Body of pancreas (tissue), 4 donors: ENCODE results near the gene MAGIX. TPM values are rescaled to one million over a fixed set of nuclear protein-coding genes. Genes with fewer than 3 reads are reported as not detected.
"Not testable (repeated sequence)": the region's sequence is repeated elsewhere in the genome, so short reads cannot be mapped to it uniquely, and the experiment has no call there.

ENCODE experiments used
- ATAC-seq: fragments of 150-250 bp; one replicate; pipeline ENCODE4 v1.9.1; 2016
- DNase-seq, 4 donors: peaks; one replicate each; pipeline ENCODE4 v3.0.0-alpha.2; 2019
- H3K27ac ChIP-seq, 4 donors: fragments of 200-600 bp; sonication (generic); 1 replicate in 3 of 4; 2 replicates in 1 of 4; pipeline versions ENCODE4 v1.5.1 to v1.6.1; 2016 to 2019; ENCODE audit warnings: mild to moderate bottlenecking in 1 of 4, mixed read lengths in 1 of 4, moderate library complexity in 1 of 4
- H3K27me3 ChIP-seq, 2 donors: fragments of 200-600 bp; sonication (generic); one replicate each; pipeline ENCODE4 v1.6.0; 2016; ENCODE audit warnings: mild to moderate bottlenecking in 1 of 2
- H3K36me3 ChIP-seq, 2 donors: fragments of 200-600 bp; sonication (generic); replicated peaks in 1 of 2; 2 replicates each; pipeline ENCODE4 v1.5.1; 2016; ENCODE audit warnings: low read depth in 2 of 2; ENCODE audit not compliant: insufficient read depth in 1 of 2
- H3K4me1 ChIP-seq: fragments of 200-600 bp; sonication (generic); one replicate; pipeline ENCODE4 v1.6.0; 2016
- H3K4me3 ChIP-seq, 2 donors: fragments of 200-600 bp; sonication (generic); 1 replicate in 1 of 2; 2 replicates in 1 of 2; pipeline ENCODE4 v1.5.1; 2016 to 2019
- H3K9me3 ChIP-seq, 3 donors: fragments of 200-600 bp; sonication (generic); 1 replicate in 2 of 3; 2 replicates in 1 of 3; pipeline ENCODE4 v1.5.1; 2016
- POLR2A ChIP-seq, 3 donors: fragments of 450-650 bp; IDR thresholded peaks; one replicate each; pipeline ENCODE4 v1.6.1; 2016; ENCODE audit warnings: antibody characterized with exemption in 3 of 3, mild to moderate bottlenecking in 2 of 3
- WGBS, 2 donors: methylation state at CpG; one replicate each; pipeline ENCODE4 v1.1.5; 2017; 5-methylcytosine and 5-hydroxymethylcytosine counted together
- intact Hi-C: fragments of 100-400 bp; cut with DNase I; formaldehyde crosslinking; loops from one replicate; pipeline ENCODE4 v1.15.1; 2023
- total RNA-seq, 2 donors: library from RNA; depleted of rRNA; stranded (reverse); fragments of >200 nt; gene quantifications; one replicate each; pipeline ENCODE4 v1.1.0, GENCODE V29; 2016
- TF ChIP-seq, protein P1 (sequence below), 7 experiments: fragments of 450-650 bp in 4 of 7; fragments of 200-600 bp in 3 of 7; sonication (generic) in 3 of 7; IDR thresholded peaks; one replicate each; pipeline ENCODE4 v1.5.1; 2016 to 2019; ENCODE audit warnings: antibody characterized with exemption in 7 of 7

The MAGIX gene
- total RNA-seq, 2 donors from 2014 or later, result 13.2 to 40.9 TPM

DNA sequence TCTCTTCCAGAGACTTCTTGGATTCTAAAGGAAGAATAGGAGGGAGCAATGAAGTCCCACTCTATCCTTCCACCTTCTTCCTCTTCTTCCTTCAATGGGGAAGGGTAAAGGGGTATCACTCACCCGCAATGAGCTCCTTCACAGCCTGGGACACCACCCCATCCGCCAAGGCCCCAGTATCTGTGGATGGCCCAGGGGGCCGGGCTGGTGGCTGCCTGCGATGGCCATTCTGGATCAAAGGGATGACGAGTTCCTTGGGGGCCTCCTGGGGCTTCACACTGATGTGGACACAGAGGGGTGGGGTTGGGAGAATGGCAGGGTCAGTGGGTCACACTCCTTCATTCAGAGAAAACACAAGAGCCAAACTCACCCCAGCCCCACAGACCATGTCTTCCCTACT is 40.1 kb upstream of the MAGIX start:
- ATAC-seq (no peak), DNase-seq (no peak)
- intact Hi-C loops, result no loop called here
- H3K27me3 ChIP-seq, result no peaks in the 10 kb centered on the region
- no peak for TF ChIP-seq POLR2A (IDR thresholded peaks at IDR 0.05)
- TF ChIP-seq, protein P1, sequence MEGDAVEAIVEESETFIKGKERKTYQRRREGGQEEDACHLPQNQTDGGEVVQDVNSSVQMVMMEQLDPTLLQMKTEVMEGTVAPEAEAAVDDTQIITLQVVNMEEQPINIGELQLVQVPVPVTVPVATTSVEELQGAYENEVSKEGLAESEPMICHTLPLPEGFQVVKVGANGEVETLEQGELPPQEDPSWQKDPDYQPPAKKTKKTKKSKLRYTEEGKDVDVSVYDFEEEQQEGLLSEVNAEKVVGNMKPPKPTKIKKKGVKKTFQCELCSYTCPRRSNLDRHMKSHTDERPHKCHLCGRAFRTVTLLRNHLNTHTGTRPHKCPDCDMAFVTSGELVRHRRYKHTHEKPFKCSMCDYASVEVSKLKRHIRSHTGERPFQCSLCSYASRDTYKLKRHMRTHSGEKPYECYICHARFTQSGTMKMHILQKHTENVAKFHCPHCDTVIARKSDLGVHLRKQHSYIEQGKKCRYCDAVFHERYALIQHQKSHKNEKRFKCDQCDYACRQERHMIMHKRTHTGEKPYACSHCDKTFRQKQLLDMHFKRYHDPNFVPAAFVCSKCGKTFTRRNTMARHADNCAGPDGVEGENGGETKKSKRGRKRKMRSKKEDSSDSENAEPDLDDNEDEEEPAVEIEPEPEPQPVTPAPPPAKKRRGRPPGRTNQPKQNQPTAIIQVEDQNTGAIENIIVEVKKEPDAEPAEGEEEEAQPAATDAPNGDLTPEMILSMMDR (IDR thresholded peaks at IDR 0.05), result no peak
- H3K9me3 ChIP-seq, result no peaks in the 10 kb centered on the region
- H3K4me1 ChIP-seq, result peaks cover 11% of the 10 kb centered on the region
- no peak overlapping the region for H3K27ac ChIP-seq
- H3K4me3 ChIP-seq, result no peak overlapping the region
- 62 to 80% methylated on average over 3 to 5 of the region's 5 CpGs for WGBS, 2 donors
- H3K36me3 ChIP-seq, result no peaks in the 10 kb centered on the region

DNA sequence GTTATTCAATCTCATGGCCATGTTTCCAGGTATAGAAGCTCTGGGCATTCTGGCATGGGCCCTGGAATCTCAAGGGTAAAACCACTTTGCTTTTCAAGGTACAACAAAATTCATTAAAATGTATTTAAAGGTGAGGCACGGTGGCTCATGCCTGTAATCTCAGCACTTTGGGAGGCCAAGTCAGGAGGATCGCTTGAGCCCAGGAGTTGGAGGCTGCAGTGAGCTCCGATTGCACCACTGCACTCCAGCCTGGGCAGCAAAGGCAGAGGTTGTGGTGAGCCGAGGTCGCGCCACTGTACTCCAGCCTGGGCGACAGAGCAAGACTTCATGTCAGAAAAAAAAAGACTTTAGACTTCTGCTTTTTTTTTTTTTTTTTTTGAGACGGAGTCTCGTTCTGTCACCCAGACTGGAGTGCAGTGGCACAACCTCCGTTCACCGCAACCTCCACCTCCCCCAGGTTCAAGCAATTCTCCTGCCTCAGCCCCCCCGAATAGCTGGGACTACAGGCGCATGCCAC is 34.8 kb upstream of the MAGIX start:
- not testable (repeated sequence) for ATAC-seq

DNA sequence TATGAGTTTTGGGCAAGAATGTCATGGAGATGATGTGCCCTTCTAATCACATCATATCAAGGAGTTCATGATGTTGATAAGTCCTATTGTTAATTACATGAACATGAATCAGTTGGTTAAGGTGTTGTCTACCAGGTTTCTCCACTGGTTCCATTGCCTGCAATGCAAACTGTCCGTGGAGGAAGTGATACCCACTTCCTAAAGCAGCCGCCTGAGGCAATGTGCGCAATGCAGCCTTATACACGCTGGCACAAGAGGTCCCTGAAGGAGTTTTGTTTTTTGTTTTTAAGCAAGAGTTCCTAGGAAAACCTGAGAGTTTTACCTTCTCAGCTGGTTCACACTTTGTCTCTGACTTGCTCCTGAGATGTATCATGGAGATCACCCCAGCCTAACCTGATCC is 33.1 kb upstream of the MAGIX start:
- 50 to 89% methylated on average over 4 of the region's 4 CpGs for WGBS, 2 donors
- H3K4me3 ChIP-seq, result no peak overlapping the region
- H3K36me3 ChIP-seq, result no peaks in the 10 kb centered on the region
- TF ChIP-seq POLR2A (IDR thresholded peaks at IDR 0.05), result no peak
- TF ChIP-seq, protein P1 (IDR thresholded peaks at IDR 0.05), result no peak
- H3K9me3 ChIP-seq, result no peaks in the 10 kb centered on the region
- DNase-seq (no peak), ATAC-seq (no peak)
- H3K27me3 ChIP-seq, result no peaks in the 10 kb centered on the region
- H3K27ac ChIP-seq, result no peak overlapping the region
- intact Hi-C loops, result no loop called here
- no peaks in the 10 kb centered on the region for H3K4me1 ChIP-seq

More for the DNA sequence above, 34.8 kb upstream of the MAGIX start:
- H3K4me1 ChIP-seq, H3K27ac ChIP-seq, DNase-seq, H3K9me3 ChIP-seq, H3K27me3 ChIP-seq, H3K4me3 ChIP-seq, H3K36me3 ChIP-seq, intact Hi-C loops: not testable (repeated sequence)
- WGBS, 2 donors, result 55 to 65% methylated on average over 4 to 13 of the region's 13 CpGs

DNA sequence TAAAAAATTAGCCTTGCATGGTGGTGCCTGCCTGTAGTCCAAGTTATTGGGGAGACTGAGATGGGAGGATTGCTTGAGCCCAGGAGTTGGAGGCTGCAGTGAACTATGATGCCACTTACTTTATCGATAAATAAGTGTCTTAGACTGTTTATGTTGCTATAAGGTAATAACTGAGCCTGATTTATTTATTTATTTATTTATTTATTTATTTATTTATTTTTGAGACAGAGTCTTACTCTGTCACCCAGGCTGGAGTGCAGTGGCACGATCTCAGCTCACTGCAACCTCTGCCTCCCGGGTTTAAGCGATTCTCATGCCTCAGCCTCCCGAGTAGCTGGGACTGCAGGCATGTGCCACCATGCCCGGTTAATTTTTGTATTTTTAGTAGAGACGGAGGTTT is 30.3 kb upstream of the MAGIX start:
- 93 to 99% methylated on average over 7 of the region's 7 CpGs for WGBS, 2 donors

DNA sequence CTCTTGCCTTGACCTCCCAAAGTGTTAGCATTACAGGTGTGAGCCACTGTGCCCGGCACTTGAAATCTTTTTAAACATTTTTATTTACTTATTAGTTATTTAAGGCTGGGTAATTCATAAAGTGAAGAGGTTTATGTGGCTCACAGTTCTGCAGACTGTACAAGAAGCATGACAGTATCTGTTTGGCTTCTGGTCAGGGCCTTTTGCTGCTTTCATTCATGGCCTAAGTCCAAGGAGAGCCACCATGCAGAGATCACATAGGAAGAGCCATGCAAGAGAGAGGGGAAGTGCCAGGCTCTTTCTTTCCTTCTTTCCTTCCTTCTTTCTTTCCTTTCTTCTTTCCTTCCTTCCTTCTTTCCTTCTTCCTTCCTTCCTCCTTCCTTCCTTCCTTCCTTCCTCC is 28.8 kb upstream of the MAGIX start:
- Histone ChIP-seq H3K9me3 (peaks cover 0 to under 1% (median 0%) of the 10 kb centered on the region in 3 donors), H3K27ac (no peak overlapping the region), H3K36me3 (no peaks in the 10 kb centered on the region), H3K4me3 (no peak overlapping the region), H3K4me1 (no peaks in the 10 kb centered on the region), H3K27me3 (no peaks in the 10 kb centered on the region)
- ATAC-seq (no peak), DNase-seq (no peak)
- intact Hi-C loops, result no loop called here
- WGBS, 2 donors, result 100% methylated on average over 1 of the region's 1 CpG
- TF ChIP-seq, protein P1 (IDR thresholded peaks at IDR 0.05), result no peak

More for the DNA sequence above, 30.3 kb upstream of the MAGIX start:
- H3K36me3 ChIP-seq, H3K27me3 ChIP-seq, H3K4me1 ChIP-seq, DNase-seq, H3K9me3 ChIP-seq, H3K4me3 ChIP-seq, ATAC-seq, H3K27ac ChIP-seq, intact Hi-C loops: not testable (repeated sequence)

DNA sequence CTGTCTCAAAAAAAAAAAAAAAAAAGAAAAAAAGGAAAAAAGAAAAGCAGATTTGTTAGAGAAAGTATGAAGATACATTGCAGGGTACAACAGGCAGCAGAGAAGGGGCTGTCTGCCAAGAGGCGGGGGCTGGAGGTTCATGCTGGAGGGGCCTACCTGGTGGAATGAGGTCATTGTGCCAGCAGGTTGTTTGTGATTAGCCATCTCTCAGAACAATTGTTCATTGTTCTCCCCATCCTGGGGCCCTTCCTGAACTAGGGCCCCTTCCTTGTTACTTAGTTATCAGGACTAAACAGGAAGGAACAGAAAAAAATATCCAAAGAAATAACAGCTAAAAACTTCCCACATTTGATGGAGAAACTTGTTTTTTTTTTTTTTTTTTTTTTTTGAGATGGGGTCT is 25.1 kb upstream of the MAGIX start:
- TF ChIP-seq POLR2A (IDR thresholded peaks at IDR 0.05), result no peak
- TF ChIP-seq, protein P1 (IDR thresholded peaks at IDR 0.05), result no peak
- WGBS, 2 donors, result 80 to 100% methylated on average over 1 of the region's 1 CpG
- intact Hi-C loops, result no loop called here
- no peaks in the 10 kb centered on the region for H3K4me1 ChIP-seq
- H3K27ac ChIP-seq, result no peak overlapping the region
- DNase-seq (no peak), ATAC-seq (no peak)
- H3K36me3 ChIP-seq, result no peaks in the 10 kb centered on the region
- H3K4me3 ChIP-seq, result no peak overlapping the region
- H3K27me3 ChIP-seq, result no peaks in the 10 kb centered on the region
- peaks cover 0 to 8% (median 0%) of the 10 kb centered on the region in 3 donors for H3K9me3 ChIP-seq
